Mesothelial cell of epicardium (in vitro differentiated cells): ENCODE measurements around the gene SCP2. TPM values are rescaled to one million over a fixed set of nuclear protein-coding genes. Genes with fewer than 3 reads are reported as not detected.

Source experiments
- DNase-seq, 2 experiments: peaks; one replicate each; pipeline ENCODE4 v3.0.0; 2021; ENCODE audit warnings: low spot score in 2 of 2; ENCODE audit not compliant: unreplicated experiment in 2 of 2
- H3K27ac Mint-ChIP-seq: 2 replicates; pipeline ENCODE4 v1.8.0; 2021; ENCODE audit warnings: mixed read lengths
- H3K27me3 Mint-ChIP-seq: 2 replicates; pipeline ENCODE4 v1.8.0; 2021; ENCODE audit warnings: low read depth, mixed read lengths
- H3K36me3 Mint-ChIP-seq: 2 replicates; pipeline ENCODE4 v1.8.0; 2021; ENCODE audit warnings: mixed read lengths
- H3K4me1 Mint-ChIP-seq: 2 replicates; pipeline ENCODE4 v1.8.0; 2021; ENCODE audit warnings: mixed read lengths
- H3K4me3 Mint-ChIP-seq: 2 replicates; pipeline ENCODE4 v1.8.0; 2021; ENCODE audit warnings: mild to moderate bottlenecking, moderate library complexity, mixed read lengths
- H3K9me3 Mint-ChIP-seq: 2 replicates; pipeline ENCODE4 v1.8.0; 2021; ENCODE audit warnings: mixed read lengths
- total RNA-seq: library from RNA; stranded (reverse); gene quantifications from 3 replicates; pipeline ENCODE4 v1.2.1, GENCODE V29; 2021
- TF ChIP-seq, protein P1 (sequence below): fragments of 200-600 bp; sonication (generic); IDR thresholded peaks from one replicate; pipeline ENCODE4 v1.5.0; 2021; ENCODE audit warnings: antibody characterized with exemption; ENCODE audit not compliant: unreplicated experiment

Gene SCP2
- total RNA-seq, 1 donor from 2014 or later: 55.8 TPM

DNA sequence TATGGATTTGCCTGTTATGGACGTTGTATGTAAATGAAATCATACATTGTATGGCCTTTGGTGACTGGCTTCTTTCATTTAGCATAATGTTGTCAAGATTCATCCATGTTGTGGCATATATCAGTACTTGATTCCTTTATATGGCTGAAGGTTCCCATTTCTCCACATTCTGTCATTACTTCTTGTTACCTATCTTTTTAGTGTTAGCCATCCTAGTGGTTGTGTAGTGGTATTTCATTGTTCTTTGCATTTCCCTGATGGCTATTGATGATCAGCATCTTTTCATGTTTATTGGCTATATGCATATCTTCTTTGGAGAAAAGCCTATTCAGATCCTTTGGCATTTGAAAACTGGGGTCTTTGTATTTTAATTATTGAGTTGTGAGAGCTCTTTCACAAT, 95.1 kb downstream of the SCP2 start:
- peaks cover 3% of the 10 kb centered on the region for H3K36me3 Mint-ChIP-seq
- no peaks in the 10 kb centered on the region for H3K9me3 Mint-ChIP-seq
- no peaks in the 10 kb centered on the region for H3K4me1 Mint-ChIP-seq
- no peak overlapping the region for H3K27ac Mint-ChIP-seq
- H3K27me3 Mint-ChIP-seq: no peaks in the 10 kb centered on the region
- TF ChIP-seq, protein P1, sequence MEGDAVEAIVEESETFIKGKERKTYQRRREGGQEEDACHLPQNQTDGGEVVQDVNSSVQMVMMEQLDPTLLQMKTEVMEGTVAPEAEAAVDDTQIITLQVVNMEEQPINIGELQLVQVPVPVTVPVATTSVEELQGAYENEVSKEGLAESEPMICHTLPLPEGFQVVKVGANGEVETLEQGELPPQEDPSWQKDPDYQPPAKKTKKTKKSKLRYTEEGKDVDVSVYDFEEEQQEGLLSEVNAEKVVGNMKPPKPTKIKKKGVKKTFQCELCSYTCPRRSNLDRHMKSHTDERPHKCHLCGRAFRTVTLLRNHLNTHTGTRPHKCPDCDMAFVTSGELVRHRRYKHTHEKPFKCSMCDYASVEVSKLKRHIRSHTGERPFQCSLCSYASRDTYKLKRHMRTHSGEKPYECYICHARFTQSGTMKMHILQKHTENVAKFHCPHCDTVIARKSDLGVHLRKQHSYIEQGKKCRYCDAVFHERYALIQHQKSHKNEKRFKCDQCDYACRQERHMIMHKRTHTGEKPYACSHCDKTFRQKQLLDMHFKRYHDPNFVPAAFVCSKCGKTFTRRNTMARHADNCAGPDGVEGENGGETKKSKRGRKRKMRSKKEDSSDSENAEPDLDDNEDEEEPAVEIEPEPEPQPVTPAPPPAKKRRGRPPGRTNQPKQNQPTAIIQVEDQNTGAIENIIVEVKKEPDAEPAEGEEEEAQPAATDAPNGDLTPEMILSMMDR: no peak
- no peak overlapping the region for H3K4me3 Mint-ChIP-seq
- no peak for DNase-seq

DNA sequence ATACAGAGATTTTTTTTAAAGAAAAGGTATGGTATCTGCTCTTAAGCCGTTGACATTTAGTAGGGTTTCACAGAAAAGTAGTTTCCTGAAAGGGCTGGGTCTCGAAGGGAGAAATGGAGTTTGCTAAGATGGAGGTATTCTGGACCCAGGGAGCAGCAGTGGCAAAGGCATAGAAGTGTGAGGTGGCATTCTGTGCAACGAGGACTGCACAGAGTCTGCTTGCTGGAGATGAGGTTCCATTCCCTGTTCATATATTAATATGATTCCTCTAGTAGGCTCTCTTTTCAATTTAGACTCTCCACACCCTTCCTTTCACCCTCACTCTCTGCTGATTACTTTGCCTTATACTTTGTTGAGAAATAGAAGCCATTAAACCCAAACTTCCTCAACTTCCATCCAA, 96.5 kb downstream of the SCP2 start:
- TF ChIP-seq, protein P1: no peak
- Mint-ChIP-seq H3K27ac (no peak overlapping the region), H3K27me3 (no peaks in the 10 kb centered on the region), H3K4me3 (no peak overlapping the region), H3K4me1 (no peaks in the 10 kb centered on the region), H3K36me3 (peaks cover 3% of the 10 kb centered on the region), H3K9me3 (no peaks in the 10 kb centered on the region)
- DNase-seq: no peak

DNA sequence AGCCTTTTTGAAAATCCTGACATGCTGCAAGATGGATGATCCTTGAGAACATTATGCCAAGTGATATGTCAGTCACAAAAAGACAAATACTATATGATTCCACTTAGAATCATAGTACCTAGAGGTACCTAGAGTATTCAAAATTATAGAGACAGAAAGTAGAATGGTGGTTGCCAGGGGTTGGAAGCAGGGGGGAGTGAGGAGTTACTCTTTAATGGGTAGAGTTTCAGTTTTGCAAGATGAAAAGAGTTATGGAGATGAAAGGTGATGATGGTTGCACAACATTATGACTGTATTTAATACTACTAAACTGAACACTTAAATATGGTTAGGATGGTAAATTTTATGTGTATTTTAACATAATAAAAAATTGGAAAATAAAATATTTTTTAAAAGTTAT, 97.0 kb downstream of the SCP2 start:
- TF ChIP-seq, protein P1: no peak
- no peak overlapping the region for H3K4me3 Mint-ChIP-seq
- no peak overlapping the region for H3K27ac Mint-ChIP-seq
- no peak for DNase-seq
- no peaks in the 10 kb centered on the region for H3K4me1 Mint-ChIP-seq
- H3K27me3 Mint-ChIP-seq: no peaks in the 10 kb centered on the region
- no peaks in the 10 kb centered on the region for H3K9me3 Mint-ChIP-seq
- H3K36me3 Mint-ChIP-seq: no peaks in the 10 kb centered on the region

DNA sequence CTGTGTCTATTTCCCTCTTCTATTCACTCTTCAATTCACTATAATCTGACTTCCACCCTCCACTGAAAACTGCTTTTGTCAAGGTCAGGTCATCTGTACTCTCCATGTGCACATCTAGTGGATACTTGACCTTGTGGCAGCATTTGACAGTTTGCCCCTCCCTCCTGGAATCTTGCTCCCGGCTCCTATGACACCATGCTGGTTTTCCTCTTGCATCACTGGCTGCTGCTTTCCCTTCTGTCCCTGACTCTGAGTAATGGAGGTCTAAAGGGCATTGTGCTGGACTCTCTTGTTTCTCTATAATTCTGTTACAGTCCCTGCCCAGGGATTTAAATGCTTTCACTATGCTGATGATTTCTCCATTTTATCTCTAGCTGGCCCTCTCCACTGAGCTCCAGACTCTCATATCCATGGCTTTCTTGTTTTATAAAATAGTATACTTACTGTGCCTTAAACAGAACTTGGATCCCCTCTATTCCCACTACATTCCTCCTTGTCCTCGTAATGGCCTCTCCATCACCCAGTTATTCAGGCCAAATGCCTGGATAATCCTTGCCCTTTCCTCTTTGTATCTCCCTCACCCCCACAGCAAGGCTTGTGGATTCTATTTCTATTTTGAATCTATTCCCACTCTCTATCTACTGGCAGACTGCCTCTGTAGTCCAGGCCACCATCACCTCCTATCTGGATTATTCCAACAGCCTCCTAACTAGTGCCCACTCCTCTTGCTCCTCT, 98.1 kb downstream of the SCP2 start:
- Mint-ChIP-seq H3K4me3 (no peak overlapping the region), H3K36me3 (no peaks in the 10 kb centered on the region), H3K27ac (no peak overlapping the region), H3K27me3 (no peaks in the 10 kb centered on the region), H3K4me1 (no peaks in the 10 kb centered on the region), H3K9me3 (no peaks in the 10 kb centered on the region)
- TF ChIP-seq, protein P1: no peak
- DNase-seq: no peak

DNA sequence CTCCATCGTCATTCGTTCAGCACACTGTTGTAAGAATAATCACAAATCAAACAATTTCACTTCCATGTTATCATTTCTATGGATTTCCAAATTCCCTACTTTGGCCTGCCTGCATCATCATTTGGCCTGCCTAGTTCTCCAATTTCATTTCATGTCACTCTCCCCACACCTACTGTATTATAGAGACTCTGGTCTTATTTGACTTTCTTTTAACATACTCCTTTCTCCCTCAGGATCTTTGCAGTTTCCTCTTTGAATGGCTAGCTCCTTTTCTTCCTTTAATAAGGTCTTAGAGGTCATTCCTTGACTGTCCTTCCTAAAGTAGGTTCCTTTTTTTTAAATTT, 98.7 kb downstream of the SCP2 start:
- Mint-ChIP-seq H3K4me3 (no peak overlapping the region), H3K9me3 (no peaks in the 10 kb centered on the region), H3K4me1 (no peaks in the 10 kb centered on the region), H3K27me3 (no peaks in the 10 kb centered on the region), H3K27ac (no peak overlapping the region), H3K36me3 (no peaks in the 10 kb centered on the region)
- TF ChIP-seq, protein P1: no peak
- DNase-seq: no peak

DNA sequence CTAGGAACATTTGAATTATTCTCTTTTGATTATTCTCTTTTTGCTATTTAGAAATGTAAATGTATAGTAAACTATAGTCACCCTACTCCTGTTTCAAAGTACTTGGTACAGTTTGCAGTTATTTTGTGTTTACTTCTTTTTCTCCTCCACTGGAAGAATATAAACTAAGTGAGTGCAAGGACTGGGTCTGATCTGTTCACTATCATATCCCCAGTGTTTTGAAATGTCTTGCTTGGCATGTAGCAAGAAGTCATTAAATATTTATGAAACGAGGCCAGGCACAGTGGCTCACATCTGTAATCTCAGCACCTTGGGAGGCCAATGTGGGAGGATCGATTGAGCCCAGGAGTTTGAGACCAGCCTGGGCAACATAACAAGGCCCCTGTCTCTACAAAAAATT, 99.2 kb downstream of the SCP2 start:
- Mint-ChIP-seq H3K9me3 (no peaks in the 10 kb centered on the region), H3K27ac (no peak overlapping the region), H3K4me1 (peaks cover 2% of the 10 kb centered on the region), H3K36me3 (no peaks in the 10 kb centered on the region), H3K4me3 (no peak overlapping the region), H3K27me3 (no peaks in the 10 kb centered on the region)
- no peak for DNase-seq
- TF ChIP-seq, protein P1: no peak
